Stimulated activated CD8-positive, alpha-beta memory T cell treated with anti-CD3 and anti-CD28 coated beads, Interleukin-7, amount 100 ng/mL, for 48 hours (primary cell): ENCODE measurements around the gene PAQR7.

ENCODE experiments used
- DNase-seq, 2 donors: peaks; one replicate each; pipeline ENCODE4 v3.0.0-alpha.2; 2020; ENCODE audit warnings: low read depth in 1 of 2; ENCODE audit errors: extremely low read depth in 1 of 2

Gene PAQR7, protein sequence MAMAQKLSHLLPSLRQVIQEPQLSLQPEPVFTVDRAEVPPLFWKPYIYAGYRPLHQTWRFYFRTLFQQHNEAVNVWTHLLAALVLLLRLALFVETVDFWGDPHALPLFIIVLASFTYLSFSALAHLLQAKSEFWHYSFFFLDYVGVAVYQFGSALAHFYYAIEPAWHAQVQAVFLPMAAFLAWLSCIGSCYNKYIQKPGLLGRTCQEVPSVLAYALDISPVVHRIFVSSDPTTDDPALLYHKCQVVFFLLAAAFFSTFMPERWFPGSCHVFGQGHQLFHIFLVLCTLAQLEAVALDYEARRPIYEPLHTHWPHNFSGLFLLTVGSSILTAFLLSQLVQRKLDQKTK

DNA sequence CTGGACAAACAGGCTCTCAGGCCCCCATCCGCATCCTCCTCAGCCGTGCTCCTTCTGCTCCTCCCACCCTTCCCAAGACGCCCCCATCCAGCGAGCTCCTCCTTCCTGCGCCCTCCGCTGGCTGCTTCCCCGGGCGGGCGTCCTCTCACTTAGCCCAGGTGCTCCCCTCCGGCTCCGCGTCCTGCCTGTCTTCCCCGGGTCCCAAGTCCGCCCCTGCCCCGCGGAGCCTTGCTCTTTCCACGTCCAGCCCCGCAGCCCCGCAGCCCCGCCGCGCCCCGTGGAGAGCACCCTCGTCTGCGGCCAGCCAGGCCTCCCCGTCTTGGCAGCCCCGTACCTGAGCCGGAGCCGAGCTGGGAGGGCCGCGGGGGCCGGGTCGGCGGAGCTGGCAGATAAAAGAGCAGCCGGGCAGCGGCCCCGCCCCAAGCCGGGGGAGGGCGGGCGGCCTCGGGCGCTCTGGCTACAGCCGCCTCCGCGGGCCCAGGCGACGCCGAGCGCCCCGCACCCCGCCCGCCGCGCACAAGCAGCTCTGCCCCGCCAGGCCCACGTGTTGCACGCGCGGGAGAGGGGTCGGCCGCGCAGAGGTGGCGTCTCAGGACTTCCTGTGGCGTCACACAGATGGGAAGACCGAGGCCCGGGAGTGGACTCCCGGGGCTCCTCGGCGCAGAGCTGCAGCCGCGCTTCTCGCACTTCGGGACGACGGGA, at the start of gene PAQR7:
PAQR7 (minus strand) TSS at position 555 of the 702 bp plus-strand sequence. CDS start 11,869 bp downstream, outside the sequence.
- DNase-seq: peak; percentile 38 to 42

DNA sequence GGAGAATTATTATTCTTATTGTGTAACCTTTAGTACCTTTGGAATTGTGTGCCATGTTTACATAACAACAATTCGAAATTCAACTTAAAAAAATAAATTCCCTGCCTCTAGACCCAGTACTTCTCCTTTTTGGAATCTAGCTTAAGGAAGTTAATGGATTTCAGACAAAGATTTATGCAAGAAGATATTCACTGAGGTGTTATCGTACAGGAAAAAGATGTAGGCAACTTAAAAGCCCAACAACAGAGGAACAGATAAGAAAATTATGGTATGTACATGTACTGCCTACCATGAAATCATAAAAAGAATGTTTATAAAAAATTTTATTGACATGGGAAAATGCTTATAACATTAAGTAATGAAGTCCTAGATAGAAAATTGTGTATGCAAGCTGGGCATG, 48.9 kb upstream of the PAQR7 start:
- no peak for DNase-seq

- no peak for DNase-seq
Observed at GRCh38 chr1:25922971-25923552, 47.6 kb upstream of the PAQR7 start.

DNA sequence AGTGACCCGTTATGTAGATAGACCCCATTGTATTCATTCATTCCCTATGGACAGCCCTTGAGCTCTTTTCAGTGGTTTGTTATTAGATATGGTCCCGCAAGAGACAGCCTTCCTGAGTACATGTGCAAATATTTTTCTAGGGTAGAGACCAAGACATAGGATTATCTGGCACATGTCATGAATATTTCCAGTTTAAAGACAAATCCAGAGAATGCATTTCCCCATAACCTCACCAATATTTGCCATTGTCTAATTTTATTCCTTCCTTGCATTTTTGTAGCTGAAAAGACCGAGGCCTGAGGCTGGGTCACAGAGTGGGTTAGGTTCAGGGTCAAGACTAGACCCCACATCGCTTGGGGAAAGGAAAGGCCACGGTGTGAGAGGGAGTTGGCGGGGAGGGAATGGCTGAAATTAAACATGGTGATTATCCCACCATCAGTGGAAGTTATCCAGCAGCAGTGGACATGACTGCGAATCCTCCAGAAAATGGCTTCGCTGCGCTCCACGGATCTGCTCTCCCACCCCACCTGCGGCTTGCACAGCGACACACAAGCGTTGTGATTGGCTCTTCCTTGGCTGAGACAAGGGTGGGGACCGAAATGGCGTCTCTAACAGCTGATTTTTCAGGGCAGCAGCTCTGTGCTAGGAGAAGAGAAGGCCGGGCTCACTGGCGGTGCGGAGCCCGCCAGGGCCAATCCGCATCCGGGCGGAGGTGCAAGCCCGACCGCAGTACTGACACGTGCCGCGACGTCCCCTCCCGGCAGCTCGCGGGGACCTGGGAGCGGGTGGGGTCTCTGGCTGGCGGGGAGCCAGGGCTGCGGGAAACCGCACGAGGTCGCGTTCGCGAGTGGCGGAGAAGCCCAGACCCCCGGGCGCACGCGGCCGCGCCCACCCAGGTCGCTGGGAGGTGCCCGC, 46.8 kb upstream of the PAQR7 start:
- peak in 1 of 2 donors; percentile 12 for DNase-seq

DNA sequence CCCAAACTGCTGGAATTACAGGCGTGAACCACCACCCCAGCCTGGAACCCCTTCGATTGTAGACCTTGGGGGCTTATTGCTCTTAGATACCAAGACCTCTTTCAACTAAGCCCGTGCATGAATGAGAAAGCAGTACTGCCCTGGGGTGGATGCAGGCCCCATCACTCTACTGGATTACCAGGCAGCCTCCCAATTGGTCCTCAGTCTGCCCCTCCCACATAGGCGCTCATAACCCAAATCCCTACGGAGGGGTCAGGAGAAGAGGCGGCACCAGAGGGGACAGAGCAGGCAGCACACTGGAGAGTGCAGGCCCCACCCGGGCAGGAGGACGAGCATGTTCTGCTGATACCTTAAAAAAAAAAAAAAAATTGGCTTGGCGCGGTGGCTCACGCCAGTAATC, 43.1 kb upstream of the PAQR7 start:
- no peak for DNase-seq

- DNase-seq: no peak
Observed at GRCh38 chr1:25917996-25918395, 42.5 kb upstream of the PAQR7 start.

GRCh38 chr1:25916460-25916859, 41.0 kb upstream of the PAQR7 start:
- no peak for DNase-seq

DNA sequence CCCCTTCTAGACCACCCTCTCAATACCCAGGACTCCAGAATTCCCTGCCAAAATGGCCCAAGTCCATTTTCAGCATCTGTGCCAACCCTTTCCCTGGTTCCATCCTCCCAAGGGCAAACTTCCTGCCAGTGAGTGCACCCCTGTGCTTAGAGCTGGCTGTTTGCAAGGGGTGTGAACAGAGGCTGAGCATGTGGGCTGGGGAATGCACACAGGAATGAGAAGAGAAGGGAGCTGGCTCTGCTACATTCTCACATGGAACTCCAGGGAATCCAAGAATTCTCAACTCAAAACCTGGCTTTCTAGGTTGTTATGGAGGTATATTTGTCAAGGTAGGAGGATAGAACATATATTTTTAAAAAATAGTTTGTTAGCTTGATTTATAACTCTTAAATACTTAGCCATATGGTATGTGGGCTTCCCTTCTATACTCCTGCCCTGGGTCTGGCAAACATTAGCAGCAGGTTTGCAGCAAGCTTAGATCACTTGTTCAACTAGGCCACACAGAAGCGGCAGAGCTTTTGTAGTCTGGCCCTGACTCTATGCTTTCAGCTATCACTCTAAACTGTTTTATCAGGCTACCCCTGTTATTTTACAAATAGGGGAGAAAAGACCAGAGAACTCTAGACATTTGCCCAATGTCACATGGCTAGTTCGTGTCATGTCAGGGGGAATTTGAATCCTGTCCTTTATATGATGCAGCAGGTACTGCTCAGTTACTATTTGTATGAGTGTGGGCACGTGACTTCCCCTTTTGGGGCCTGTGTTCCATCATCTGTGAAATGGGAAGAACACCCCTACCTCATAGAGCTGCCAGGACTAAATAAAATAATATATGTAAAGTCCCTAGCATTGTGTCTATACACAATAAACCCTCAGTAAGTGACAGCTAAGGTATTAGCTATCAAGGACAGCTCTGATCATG, 38.8 kb upstream of the PAQR7 start:
- no peak for DNase-seq

GRCh38 chr1:25913206-25913605, 37.7 kb upstream of the PAQR7 start:
- no peak for DNase-seq

DNA sequence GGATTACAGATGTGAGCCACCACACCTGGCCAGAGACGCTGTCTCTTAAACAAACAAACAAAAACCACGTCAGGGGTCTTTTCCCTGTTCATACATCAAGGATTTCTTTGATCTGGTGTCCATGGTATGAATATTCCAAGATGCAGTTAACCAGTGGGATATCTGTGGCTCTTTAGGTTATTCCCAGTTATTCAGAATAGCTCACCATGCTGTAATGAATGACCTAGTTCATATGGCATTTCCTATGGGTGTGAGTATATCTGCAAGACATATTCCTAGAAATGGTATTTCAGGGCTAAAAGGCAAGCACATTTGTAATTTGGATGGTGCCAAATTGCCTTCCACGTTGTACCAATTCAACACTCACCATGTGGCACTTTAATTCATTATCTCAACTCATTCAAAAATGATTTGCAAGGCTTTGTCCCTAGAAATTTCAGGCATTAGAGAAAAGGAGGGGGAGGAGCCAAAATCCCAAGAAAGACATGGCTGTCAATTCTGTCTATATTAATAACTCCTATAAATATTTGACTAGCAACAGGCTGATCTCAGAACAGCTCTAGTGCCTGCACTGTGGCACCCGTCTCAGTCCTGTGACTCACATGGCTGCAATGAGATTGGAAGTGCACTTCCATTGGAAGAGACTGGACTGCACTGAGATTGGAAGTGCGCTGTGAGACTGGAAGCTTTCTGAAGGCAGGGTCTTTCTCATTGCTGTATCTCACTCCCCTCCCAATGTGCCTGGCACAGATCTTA, 36.7 kb upstream of the PAQR7 start:
- no peak for DNase-seq

- no peak for DNase-seq
Observed at GRCh38 chr1:25911162-25911561, 35.7 kb upstream of the PAQR7 start.

DNA sequence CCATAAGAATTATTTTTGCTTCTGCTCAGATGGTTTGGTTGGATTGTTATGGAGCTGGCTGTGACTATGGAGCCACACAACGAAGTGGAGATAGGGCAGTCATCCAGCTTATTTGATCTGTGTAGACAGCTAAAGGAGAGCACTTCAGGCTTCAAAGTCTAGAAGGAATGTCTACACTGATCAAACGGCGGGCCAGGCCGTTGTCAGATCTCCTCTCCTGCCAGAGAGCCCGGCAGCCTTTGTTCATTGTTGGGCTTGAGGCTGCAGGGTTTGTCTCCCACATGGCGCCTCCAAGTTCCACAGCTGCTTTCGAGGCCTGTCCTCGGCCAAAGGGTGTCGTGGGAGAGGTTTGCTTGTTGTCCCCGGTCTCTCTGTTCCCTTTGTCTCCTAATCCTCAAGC, 33.5 kb upstream of the PAQR7 start:
- DNase-seq: no peak

GRCh38 chr1:25908161-25908560, 32.7 kb upstream of the PAQR7 start:
- DNase-seq: no peak

- DNase-seq: no peak
Observed at GRCh38 chr1:25907601-25908000, 32.1 kb upstream of the PAQR7 start.

- DNase-seq: no peak
Observed at GRCh38 chr1:25906644-25907300, 31.3 kb upstream of the PAQR7 start.

GRCh38 chr1:25905680-25906643, 30.5 kb upstream of the PAQR7 start, which contains the start of gene STMN1:
Gene STMN1 (minus strand): TSS chr1:25906419. CDS start chr1:25904676, 1,743 bp downstream.
- DNase-seq: peak; percentile 86 to 90

GRCh38 chr1:25904943-25905679, 29.6 kb upstream of the PAQR7 start:
- peak; percentile 94 to 96 for DNase-seq
